Fibroblast of skin of back (primary cell): Measurements from ENCODE around the gene BTBD16.

ENCODE experiments used
- DNase-seq: peaks from one replicate; pipeline ENCODE4 v3.0.0-alpha.2; 2013

The BTBD16 gene

GRCh38 chr10:122276611-122277208 is 5.6 kb downstream of the BTBD16 start:
- DNase-seq = peak; percentile 80

GRCh38 chr10:122277526-122278136 is 6.5 kb downstream of the BTBD16 start:
- DNase-seq = no peak

GRCh38 chr10:122279725-122280141 is 8.6 kb downstream of the BTBD16 start:
- peak; percentile 43 for DNase-seq

- no peak for DNase-seq
Observed at GRCh38 chr10:122280156-122280555, 9.1 kb downstream of the BTBD16 start.

GRCh38 chr10:122281018-122281626 is 10.0 kb downstream of the BTBD16 start:
- no peak for DNase-seq

GRCh38 chr10:122281751-122282150 is 10.7 kb downstream of the BTBD16 start:
- DNase-seq = no peak

GRCh38 chr10:122282253-122282671 is 11.2 kb downstream of the BTBD16 start:
- DNase-seq = peak; percentile 77

- DNase-seq = no peak
Observed at GRCh38 chr10:122282909-122283308, 11.8 kb downstream of the BTBD16 start.

- DNase-seq = no peak
Observed at GRCh38 chr10:122285506-122286444, 14.7 kb downstream of the BTBD16 start.

GRCh38 chr10:122286867-122287266 is 15.8 kb downstream of the BTBD16 start:
- DNase-seq = peak; percentile 93

- no peak for DNase-seq
Observed at GRCh38 chr10:122287570-122287969, 16.5 kb downstream of the BTBD16 start.

- DNase-seq = no peak
Observed at GRCh38 chr10:122288262-122288661, 17.2 kb downstream of the BTBD16 start.

GRCh38 chr10:122288917-122289316 is 17.8 kb downstream of the BTBD16 start:
- no peak for DNase-seq

GRCh38 chr10:122290334-122290733 is 19.2 kb downstream of the BTBD16 start:
- DNase-seq = no peak

GRCh38 chr10:122290833-122291532 is 19.9 kb downstream of the BTBD16 start:
- DNase-seq = no peak

- no peak for DNase-seq
Observed at GRCh38 chr10:122291739-122292138, 20.6 kb downstream of the BTBD16 start.

- no peak for DNase-seq
Observed at GRCh38 chr10:122292376-122292775, 21.3 kb downstream of the BTBD16 start.

GRCh38 chr10:122293156-122293960 is 22.3 kb downstream of the BTBD16 start:
- DNase-seq = no peak

GRCh38 chr10:122293961-122294380 is 22.9 kb downstream of the BTBD16 start:
- DNase-seq = no peak

- DNase-seq = no peak
Observed at GRCh38 chr10:122294511-122295450, 23.7 kb downstream of the BTBD16 start.
